ENCODE results near the gene RANBP1.

DNA sequence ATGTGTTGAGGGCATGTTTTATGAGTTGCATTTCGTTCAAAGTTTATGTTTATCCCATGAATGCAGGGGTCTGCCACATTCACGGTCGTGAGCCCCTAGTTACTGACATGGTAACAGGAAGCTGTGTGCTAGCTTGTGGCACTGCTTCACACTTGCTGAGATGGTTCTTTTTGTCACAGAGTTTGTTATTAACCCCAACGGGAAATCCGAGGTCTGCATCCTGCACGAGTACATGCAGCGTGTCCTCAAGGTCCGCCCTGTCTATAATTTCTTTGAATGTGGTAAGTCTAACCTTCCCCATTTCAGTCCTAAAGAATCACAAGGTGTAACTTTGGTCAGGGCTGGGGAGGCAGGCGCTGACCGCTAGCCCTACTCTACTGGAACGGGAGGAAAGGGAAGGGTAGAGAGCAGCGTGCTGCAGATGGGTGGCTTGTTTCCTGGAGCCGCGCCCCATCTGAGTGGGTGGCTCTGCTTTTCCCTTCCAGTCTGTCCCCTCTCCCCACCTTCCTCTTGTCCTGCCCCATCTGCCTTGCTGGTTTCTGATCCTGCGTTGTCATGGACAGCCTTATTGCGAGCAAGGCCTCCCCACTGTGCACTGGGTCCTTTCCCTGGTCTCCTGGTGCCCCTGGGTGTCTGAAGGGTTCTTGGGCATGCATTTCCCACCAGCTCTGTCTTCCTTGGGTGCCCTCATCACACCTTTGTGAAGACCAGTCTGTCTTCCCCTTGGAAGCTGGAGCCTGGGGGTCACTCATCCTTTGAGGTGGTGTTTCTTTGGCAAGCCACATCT is 24.0 kb upstream of the RANBP1 start:
- TF ChIP-seq CTCF (IDR thresholded peaks at IDR 0.05) (no peak), POLR2A (IDR thresholded peaks at IDR 0.05) (no peak), EP300 (IDR thresholded peaks at IDR 0.05) (no peak)

All from tibial nerve (tissue), 4 donors.